Uterus (tissue), 4 donors: Measurements from ENCODE around the gene ASTN2. TPM values are rescaled to one million over a fixed set of nuclear protein-coding genes. Genes with fewer than 3 reads are reported as not detected.
"Not testable (repeated sequence)": the region's sequence is repeated elsewhere in the genome, so short reads cannot be mapped to it uniquely, and the experiment has no call there.

ENCODE experiments used
- DNase-seq, 2 donors: peaks; one replicate each; pipeline ENCODE4 v3.0.0-alpha.2; 2019 to 2020
- H3K27ac ChIP-seq, 2 donors: fragments of 200-600 bp; sonication (generic); 1 replicate in 1 of 2; 2 replicates in 1 of 2; pipeline ENCODE4 v1.5.1; 2016 to 2018
- H3K27me3 ChIP-seq, 2 donors: fragments of 200-600 bp; sonication (generic); one replicate each; pipeline ENCODE4 v1.5.1; 2018 to 2019; ENCODE audit warnings: control low read depth in 1 of 2
- H3K36me3 ChIP-seq, 2 donors: fragments of 200-600 bp; sonication (generic); one replicate each; pipeline ENCODE4 v1.5.1; 2019; ENCODE audit warnings: control low read depth in 1 of 2
- H3K4me1 ChIP-seq, 2 donors: fragments of 200-600 bp; sonication (generic); one replicate each; pipeline ENCODE4 v1.5.1; 2018 to 2019; ENCODE audit warnings: control low read depth in 1 of 2
- H3K4me3 ChIP-seq, 2 donors: fragments of 200-600 bp; sonication (generic); 1 replicate in 1 of 2; 2 replicates in 1 of 2; pipeline ENCODE4 v1.5.1; 2018 to 2019; ENCODE audit warnings: mild to moderate bottlenecking in 1 of 2
- H3K9me3 ChIP-seq, 2 donors: fragments of 200-600 bp; sonication (generic); one replicate each; pipeline ENCODE4 v1.5.1; 2019; ENCODE audit warnings: control low read depth in 1 of 2
- POLR2A ChIP-seq, 2 donors: fragments of 450-650 bp; IDR thresholded peaks; one replicate each; pipeline ENCODE4 v1.6.1; 2016; ENCODE audit warnings: antibody characterized with exemption in 2 of 2, mild to moderate bottlenecking in 1 of 2, moderate library complexity in 1 of 2
- intact Hi-C: fragments of 100-400 bp; cut with DNase I; formaldehyde crosslinking; loops from one replicate; pipeline ENCODE4 v1.15.1; 2023; ENCODE audit warnings: low total_unique reads
- total RNA-seq, 4 donors: library from RNA; depleted of rRNA in 3 of 4; stranded (reverse); fragments of >200 nt in 3 of 4; gene quantifications; one replicate each; pipeline versions ENCODE4 v1.1.0 to v1.2.4, GENCODE V29; 2014 to 2023
- TF ChIP-seq, protein P1 (sequence below), 4 experiments: fragments of 200-600 bp in 2 of 4; fragments of 450-650 bp in 2 of 4; sonication (generic) in 2 of 4; IDR thresholded peaks; one replicate each; pipeline ENCODE4 v1.5.1; 2016 to 2019; ENCODE audit warnings: antibody characterized with exemption in 4 of 4, mild to moderate bottlenecking in 2 of 4, moderate library complexity in 1 of 4
- donor health status: DM: yes; HTN: yes; CAD: no.

The ASTN2 gene
- total RNA-seq, 4 donors from 2014 or later = 1.8 to 8.6 (median 6.7) TPM

DNA sequence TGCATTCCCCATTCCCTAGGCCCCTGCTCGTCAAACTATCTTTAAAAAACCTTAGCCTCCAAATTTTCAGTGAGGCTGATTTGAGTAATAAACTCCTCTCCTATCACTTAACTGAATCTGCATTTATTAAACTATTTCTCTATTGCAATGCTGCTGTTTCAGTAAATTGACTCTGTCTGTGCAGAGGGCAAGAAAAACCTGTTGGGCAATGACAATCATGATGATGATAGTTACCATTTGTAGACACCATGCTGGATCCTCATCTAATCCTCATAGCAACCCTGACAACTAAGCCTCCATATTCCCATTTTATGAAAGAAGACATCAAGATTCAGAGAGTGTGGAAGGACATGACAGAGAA is 514.9 kb downstream of the ASTN2 start:
- intact Hi-C loops = no loop called here
- Histone ChIP-seq H3K9me3 (no peaks in the 10 kb centered on the region), H3K4me1 (no peaks in the 10 kb centered on the region), H3K27ac (no peak overlapping the region), H3K36me3 (no peaks in the 10 kb centered on the region), H3K27me3 (no peaks in the 10 kb centered on the region), H3K4me3 (no peak overlapping the region)
- DNase-seq = no peak
- TF ChIP-seq, protein P1, sequence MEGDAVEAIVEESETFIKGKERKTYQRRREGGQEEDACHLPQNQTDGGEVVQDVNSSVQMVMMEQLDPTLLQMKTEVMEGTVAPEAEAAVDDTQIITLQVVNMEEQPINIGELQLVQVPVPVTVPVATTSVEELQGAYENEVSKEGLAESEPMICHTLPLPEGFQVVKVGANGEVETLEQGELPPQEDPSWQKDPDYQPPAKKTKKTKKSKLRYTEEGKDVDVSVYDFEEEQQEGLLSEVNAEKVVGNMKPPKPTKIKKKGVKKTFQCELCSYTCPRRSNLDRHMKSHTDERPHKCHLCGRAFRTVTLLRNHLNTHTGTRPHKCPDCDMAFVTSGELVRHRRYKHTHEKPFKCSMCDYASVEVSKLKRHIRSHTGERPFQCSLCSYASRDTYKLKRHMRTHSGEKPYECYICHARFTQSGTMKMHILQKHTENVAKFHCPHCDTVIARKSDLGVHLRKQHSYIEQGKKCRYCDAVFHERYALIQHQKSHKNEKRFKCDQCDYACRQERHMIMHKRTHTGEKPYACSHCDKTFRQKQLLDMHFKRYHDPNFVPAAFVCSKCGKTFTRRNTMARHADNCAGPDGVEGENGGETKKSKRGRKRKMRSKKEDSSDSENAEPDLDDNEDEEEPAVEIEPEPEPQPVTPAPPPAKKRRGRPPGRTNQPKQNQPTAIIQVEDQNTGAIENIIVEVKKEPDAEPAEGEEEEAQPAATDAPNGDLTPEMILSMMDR (IDR thresholded peaks at IDR 0.05) = no peak
- TF ChIP-seq POLR2A (IDR thresholded peaks at IDR 0.05) = no peak

DNA sequence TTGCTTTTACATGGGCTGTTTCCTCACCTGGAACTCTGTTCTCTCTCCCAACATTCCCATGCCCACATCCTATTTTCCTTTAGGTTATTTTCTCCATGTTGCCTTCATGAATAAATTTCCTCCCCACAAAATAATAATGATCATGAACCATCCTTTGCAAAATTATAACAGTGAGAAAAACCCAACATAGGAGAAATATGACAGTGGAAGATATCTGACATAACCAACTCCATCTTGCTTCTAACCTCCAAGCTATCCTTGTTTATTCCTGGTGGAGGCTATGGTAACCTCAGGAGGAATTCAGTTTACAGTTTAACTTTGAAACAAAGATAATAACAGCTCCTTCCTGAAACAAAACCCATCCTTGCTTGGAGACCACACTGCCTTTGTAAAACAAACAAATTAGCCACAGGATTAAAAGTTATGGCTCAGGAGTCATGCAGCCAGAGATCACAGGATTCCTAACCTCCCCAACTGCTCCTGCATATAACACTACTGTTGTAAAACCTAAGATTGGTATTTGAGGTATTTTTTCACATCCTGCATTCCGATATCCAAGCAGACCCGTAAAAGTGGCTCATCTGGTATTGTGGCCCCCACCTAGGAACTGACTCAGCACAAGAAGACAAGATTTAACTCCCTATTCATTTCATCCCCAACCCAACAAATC is 515.4 kb downstream of the ASTN2 start:
- Histone ChIP-seq H3K27ac (no peak overlapping the region), H3K4me3 (no peak overlapping the region), H3K27me3 (no peaks in the 10 kb centered on the region), H3K4me1 (no peaks in the 10 kb centered on the region), H3K9me3 (no peaks in the 10 kb centered on the region), H3K36me3 (no peaks in the 10 kb centered on the region)
- no peak for TF ChIP-seq POLR2A (IDR thresholded peaks at IDR 0.05)
- TF ChIP-seq, protein P1 (IDR thresholded peaks at IDR 0.05) = no peak
- intact Hi-C loops = no loop called here
- no peak for DNase-seq

DNA sequence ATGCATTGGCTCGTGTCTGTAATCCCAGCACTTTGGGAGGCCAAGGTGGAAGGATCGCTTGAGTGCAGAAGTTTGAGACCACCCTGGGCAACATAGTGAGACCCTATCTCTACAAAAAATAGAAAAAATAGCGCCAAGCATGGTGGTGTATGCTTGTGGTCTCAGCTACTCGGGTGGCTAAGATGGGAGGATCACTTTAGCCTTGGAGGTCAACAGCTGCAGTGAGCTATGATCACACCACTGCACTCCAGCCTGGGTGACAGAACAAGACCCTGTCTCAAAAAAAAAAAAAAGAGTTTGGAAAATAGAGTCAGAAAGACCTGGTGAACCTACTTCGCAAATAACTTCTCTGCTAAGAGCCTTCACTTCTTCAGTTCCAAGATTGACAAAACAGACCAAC is 516.7 kb downstream of the ASTN2 start:
- H3K27ac ChIP-seq, H3K9me3 ChIP-seq, H3K27me3 ChIP-seq, intact Hi-C loops, DNase-seq, H3K4me1 ChIP-seq, H3K4me3 ChIP-seq, H3K36me3 ChIP-seq: not testable (repeated sequence)

DNA sequence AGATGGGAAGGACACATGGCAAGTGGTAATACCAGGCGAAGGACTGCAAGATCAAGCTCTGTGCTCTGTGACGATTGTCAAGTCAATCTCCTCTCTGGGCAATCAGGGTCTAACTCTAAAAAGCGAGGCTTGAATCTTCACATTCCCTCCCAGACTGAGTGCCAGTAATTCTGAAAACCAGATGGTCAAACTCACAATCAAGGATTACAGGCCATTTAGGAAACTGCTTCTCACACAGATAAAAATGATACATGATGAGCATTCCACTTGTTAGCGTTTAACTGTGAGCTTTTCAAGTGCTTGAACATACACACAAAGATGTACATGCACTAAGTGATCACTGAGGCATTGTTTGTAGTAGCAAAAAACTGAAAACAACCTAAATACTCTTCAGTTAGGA is 517.7 kb downstream of the ASTN2 start:
- Histone ChIP-seq H3K4me3 (no peak overlapping the region), H3K9me3 (no peaks in the 10 kb centered on the region), H3K4me1 (no peaks in the 10 kb centered on the region), H3K27ac (no peak overlapping the region), H3K27me3 (no peaks in the 10 kb centered on the region), H3K36me3 (no peaks in the 10 kb centered on the region)
- TF ChIP-seq, protein P1 (IDR thresholded peaks at IDR 0.05) = no peak
- no peak for TF ChIP-seq POLR2A (IDR thresholded peaks at IDR 0.05)
- DNase-seq = no peak
- intact Hi-C loops = no loop called here

DNA sequence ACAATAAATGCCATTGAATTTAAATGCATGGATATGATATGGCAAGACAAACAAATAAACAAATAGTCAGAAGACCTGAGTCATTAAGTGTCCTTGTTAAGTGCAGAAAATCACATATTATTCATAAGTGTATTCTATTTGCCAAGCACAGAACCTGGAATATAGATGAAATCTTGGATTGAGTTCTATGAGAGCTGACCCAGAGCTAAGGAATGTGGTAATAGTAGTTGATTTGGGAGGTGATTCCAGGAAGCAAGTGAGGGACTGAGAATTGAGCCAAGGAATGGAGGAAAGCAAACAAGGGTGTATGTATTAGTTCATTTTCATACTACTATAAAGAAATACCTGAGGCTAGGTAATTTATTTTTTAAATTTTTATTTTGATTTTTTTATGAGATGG is 518.9 kb downstream of the ASTN2 start:
- TF ChIP-seq, protein P1 (IDR thresholded peaks at IDR 0.05) = no peak
- no peak for TF ChIP-seq POLR2A (IDR thresholded peaks at IDR 0.05)
- intact Hi-C loops = no loop called here
- H3K9me3 ChIP-seq = no peaks in the 10 kb centered on the region

DNA sequence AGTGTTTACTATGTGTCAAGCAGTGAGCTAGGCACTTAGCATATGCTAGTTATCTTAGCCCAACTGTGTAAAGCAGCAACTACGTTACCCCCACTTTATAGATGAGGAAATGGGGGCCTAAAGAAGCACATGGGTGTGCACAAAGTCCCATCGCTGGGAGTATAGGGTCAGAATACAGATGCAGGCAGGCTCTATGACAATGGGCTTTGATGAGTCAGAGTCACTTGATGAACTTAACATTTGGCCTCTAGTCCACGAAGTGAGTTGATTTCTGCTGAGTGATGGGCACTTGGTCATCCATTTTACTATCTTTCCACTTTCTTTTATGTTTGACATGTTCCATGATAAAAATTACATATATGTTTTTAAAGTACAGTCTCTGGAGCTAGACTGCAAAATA is 523.4 kb downstream of the ASTN2 start:
- Histone ChIP-seq H3K4me1 (no peaks in the 10 kb centered on the region), H3K36me3 (no peaks in the 10 kb centered on the region), H3K4me3 (no peak overlapping the region), H3K27ac (no peak overlapping the region), H3K9me3 (no peaks in the 10 kb centered on the region), H3K27me3 (no peaks in the 10 kb centered on the region)
- TF ChIP-seq POLR2A (IDR thresholded peaks at IDR 0.05) = no peak
- TF ChIP-seq, protein P1 (IDR thresholded peaks at IDR 0.05) = no peak
- DNase-seq = no peak
- intact Hi-C loops = no loop called here

More for the DNA sequence above, 518.9 kb downstream of the ASTN2 start:
- DNase-seq = no peak
- H3K36me3 ChIP-seq = no peaks in the 10 kb centered on the region
- H3K27ac ChIP-seq = no peak overlapping the region
- H3K4me3 ChIP-seq = no peak overlapping the region
- no peaks in the 10 kb centered on the region for H3K27me3 ChIP-seq
- no peaks in the 10 kb centered on the region for H3K4me1 ChIP-seq

DNA sequence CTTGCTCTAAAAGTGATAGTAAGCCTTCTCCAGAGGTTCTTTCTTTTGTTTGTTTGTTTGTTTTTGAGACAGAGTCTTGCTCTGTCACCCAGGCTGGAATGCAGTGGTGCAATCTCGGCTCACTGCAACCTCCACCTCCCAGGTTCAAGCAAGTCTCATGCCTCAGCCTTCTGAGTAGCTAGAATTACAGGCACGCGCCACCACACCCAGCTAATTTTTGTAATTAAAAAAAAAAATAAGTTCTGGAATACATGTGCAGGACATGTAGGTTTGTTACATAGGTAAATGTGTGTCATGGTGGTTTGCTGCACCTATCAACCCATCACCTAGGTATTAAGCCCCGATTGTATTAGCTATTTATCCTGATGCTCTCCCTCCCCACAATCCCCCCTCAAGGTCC is 526.4 kb downstream of the ASTN2 start:
- H3K4me3 ChIP-seq, H3K27ac ChIP-seq, H3K4me1 ChIP-seq, DNase-seq, H3K36me3 ChIP-seq, intact Hi-C loops, H3K27me3 ChIP-seq, H3K9me3 ChIP-seq: not testable (repeated sequence)
